Ascending aorta (tissue), 2 donors: ENCODE results near the gene CD226. TPM values are rescaled to one million over a fixed set of nuclear protein-coding genes. Genes with fewer than 3 reads are reported as not detected.
"Not testable (repeated sequence)": the region's sequence is repeated elsewhere in the genome, so short reads cannot be mapped to it uniquely, and the experiment has no call there.

Experiments
- DNase-seq, 2 donors: peaks; one replicate each; pipeline ENCODE4 v3.0.0-alpha.2; 2019; ENCODE audit warnings: low spot score in 2 of 2
- H3K27ac ChIP-seq, 2 donors: fragments of 200-600 bp; sonication (generic); one replicate each; pipeline ENCODE4 v1.5.1; 2016 to 2017; ENCODE audit warnings: mild to moderate bottlenecking in 1 of 2
- H3K27me3 ChIP-seq: fragments of 200-600 bp; sonication (generic); one replicate; pipeline ENCODE4 v1.5.1; 2017
- H3K36me3 ChIP-seq, 2 donors: fragments of 200-600 bp; sonication (generic); one replicate each; pipeline ENCODE4 v1.5.1; 2016
- H3K4me1 ChIP-seq, 2 donors: fragments of 200-600 bp; sonication (generic); one replicate each; pipeline ENCODE4 v1.5.1; 2016 to 2017; ENCODE audit warnings: mild to moderate bottlenecking in 1 of 2
- H3K4me3 ChIP-seq, 2 donors: fragments of 200-600 bp; sonication (generic); one replicate each; pipeline ENCODE4 v1.5.1; 2016 to 2017; ENCODE audit warnings: mild to moderate bottlenecking in 1 of 2
- H3K9me3 ChIP-seq, 2 donors: fragments of 200-600 bp; sonication (generic); one replicate each; pipeline ENCODE4 v1.5.1; 2016
- CTCF ChIP-seq, 3 experiments: fragments of 200-600 bp in 2 of 3; fragments of 450-650 bp in 1 of 3; sonication (generic) in 2 of 3; IDR thresholded peaks; one replicate each; pipeline ENCODE4 v1.5.1; 2016 to 2019; ENCODE audit warnings: antibody characterized with exemption in 3 of 3, mild to moderate bottlenecking in 1 of 3, moderate library complexity in 1 of 3
- intact Hi-C: fragments of 100-400 bp; cut with DNase I; formaldehyde crosslinking; loops from one replicate; pipeline ENCODE4 v1.15.1; 2023
- total RNA-seq: library from RNA; depleted of rRNA; stranded (reverse); fragments of >200 nt; gene quantifications from one replicate; pipeline ENCODE4 v1.1.0, GENCODE V29; 2016

Gene CD226
- total RNA-seq, 1 donor from 2014 or later = 3.3 TPM

GRCh38 chr18:69980509-69980908 lies 32.8 kb upstream of the CD226 start:
- intact Hi-C loops = no loop called here
- DNase-seq = no peak
- no peaks in the 10 kb centered on the region for H3K27me3 ChIP-seq
- peaks cover 6 to 15% of the 10 kb centered on the region in 2 donors for H3K9me3 ChIP-seq
- no peak overlapping the region for H3K4me3 ChIP-seq
- no peak overlapping the region for H3K27ac ChIP-seq
- peaks cover 3 to 7% of the 10 kb centered on the region in 2 donors for H3K36me3 ChIP-seq
- no peaks in the 10 kb centered on the region for H3K4me1 ChIP-seq
- no peak for TF ChIP-seq CTCF (IDR thresholded peaks at IDR 0.05)

DNA sequence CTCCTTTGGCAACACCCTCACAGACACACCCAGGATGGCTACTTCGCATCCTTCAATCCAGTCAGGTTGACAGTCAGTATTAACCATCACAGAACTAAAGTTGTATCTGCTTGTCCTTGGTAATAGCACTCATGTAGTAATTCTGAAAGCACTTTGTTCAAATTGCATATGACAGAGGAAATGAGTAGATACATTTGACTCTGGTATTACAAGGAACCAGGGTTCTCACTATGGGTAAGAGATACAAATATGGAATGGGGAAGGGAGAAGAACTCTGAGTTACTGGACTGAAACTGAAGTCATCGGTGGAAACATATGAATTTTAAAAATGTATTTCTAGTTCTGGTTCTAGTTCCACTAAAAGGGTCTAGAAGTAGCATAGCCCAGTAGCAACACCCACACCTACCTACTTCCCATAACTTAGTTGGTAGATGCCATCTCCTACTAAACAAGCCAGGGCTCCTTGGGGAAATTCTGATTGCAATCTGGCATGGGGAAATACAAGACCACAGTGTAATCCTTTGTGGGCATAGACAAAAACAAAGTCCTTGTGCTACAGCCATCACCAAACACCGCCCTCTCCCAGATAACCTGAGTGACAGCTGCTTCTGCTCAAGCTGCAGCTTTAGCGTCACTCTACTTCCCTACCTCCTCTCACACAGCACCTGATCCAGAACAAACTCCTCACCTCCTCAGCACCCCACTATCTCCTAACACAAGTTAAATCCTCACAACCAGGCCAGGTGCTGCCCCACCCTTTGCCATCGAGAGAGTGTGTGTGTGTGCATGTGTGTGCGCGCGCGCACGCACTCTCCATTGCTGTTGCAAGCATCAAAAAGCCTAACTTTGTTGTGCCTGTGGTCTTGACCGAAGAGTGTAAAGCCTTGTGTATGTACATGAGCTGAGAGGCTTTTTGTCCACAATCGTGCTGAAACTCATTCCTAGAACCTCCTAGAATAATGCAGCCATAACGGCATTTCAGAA lies 31.4 kb upstream of the CD226 start:
- intact Hi-C loops = no loop called here
- Histone ChIP-seq H3K9me3 (peaks cover 6 to 15% of the 10 kb centered on the region in 2 donors), H3K36me3 (peaks cover 0 to 7% of the 10 kb centered on the region in 2 donors), H3K4me1 (no peaks in the 10 kb centered on the region), H3K27ac (no peak overlapping the region), H3K27me3 (no peaks in the 10 kb centered on the region), H3K4me3 (no peak overlapping the region)
- no peak for DNase-seq
- TF ChIP-seq CTCF (IDR thresholded peaks at IDR 0.05) = no peak

- peaks cover 6 to 23% of the 10 kb centered on the region in 2 donors for H3K9me3 ChIP-seq
- H3K4me3 ChIP-seq, intact Hi-C loops, H3K4me1 ChIP-seq, H3K36me3 ChIP-seq, H3K27ac ChIP-seq, H3K27me3 ChIP-seq, DNase-seq: not testable (repeated sequence)
These were observed 27.6 kb upstream of the CD226 start for GRCh38 chr18:69975294-69975693.

DNA sequence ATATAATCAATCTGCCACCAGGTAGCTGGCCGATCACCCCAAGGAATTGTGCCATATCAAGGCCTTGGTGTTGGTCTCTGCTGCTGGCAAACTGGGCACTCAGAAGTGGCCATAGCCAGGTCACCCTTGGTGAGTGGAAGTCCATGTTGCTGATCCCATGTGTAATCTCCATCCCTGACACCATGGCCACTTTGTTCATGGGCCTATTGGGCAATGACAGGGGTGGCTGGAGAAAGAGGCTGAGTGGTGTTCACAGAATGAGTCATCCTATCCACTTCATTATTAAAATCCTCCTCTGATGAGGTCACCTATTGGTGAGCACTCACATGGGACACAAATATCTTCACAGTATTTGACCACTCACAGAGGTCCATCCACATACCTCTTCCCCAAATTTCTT lies 26.7 kb upstream of the CD226 start:
- TF ChIP-seq CTCF (IDR thresholded peaks at IDR 0.05) = no peak
- H3K4me3 ChIP-seq = no peak overlapping the region
- H3K36me3 ChIP-seq = peaks cover 0 to 5% of the 10 kb centered on the region in 2 donors
- DNase-seq = no peak
- intact Hi-C loops = no loop called here
- no peaks in the 10 kb centered on the region for H3K27me3 ChIP-seq
- no peaks in the 10 kb centered on the region for H3K4me1 ChIP-seq
- no peak overlapping the region for H3K27ac ChIP-seq
- peaks cover 6 to 23% of the 10 kb centered on the region in 2 donors for H3K9me3 ChIP-seq

GRCh38 chr18:69969491-69969890 lies 21.8 kb upstream of the CD226 start:
- Histone ChIP-seq H3K27ac (no peak overlapping the region), H3K27me3 (no peaks in the 10 kb centered on the region), H3K4me1 (no peaks in the 10 kb centered on the region), H3K9me3 (peaks cover 0 to 9% of the 10 kb centered on the region in 2 donors), H3K36me3 (no peaks in the 10 kb centered on the region), H3K4me3 (no peak overlapping the region)
- DNase-seq = no peak
- intact Hi-C loops = no loop called here
- no peak for TF ChIP-seq CTCF (IDR thresholded peaks at IDR 0.05)

DNA sequence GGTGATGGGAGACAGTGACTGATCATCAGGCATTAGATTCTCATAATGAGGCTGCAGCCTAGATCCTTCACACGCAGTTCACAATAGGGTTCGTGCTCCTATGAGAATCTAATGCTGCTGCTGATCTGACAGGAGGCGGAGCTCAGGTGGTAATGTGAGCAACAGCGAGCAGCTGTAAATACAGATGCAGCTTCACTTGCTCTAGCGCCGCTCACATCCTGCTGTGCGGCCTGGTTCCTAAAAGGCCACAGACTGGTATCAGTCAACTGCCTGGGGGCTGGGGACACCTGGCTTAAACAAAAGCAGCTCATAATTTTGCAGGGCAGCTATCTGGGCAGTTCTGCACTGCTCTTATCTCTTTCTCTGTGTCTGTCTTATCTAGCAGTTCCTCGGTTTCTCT lies 20.4 kb upstream of the CD226 start:
- Histone ChIP-seq H3K27me3 (no peaks in the 10 kb centered on the region), H3K4me3 (no peak overlapping the region), H3K27ac (no peak overlapping the region), H3K9me3 (peaks cover 0 to 9% of the 10 kb centered on the region in 2 donors), H3K36me3 (no peaks in the 10 kb centered on the region), H3K4me1 (no peaks in the 10 kb centered on the region)
- intact Hi-C loops = no loop called here
- no peak for TF ChIP-seq CTCF (IDR thresholded peaks at IDR 0.05)
- no peak for DNase-seq
